H7 (cell line): ENCODE data around the gene HERC3. TPM values are rescaled to one million over a fixed set of nuclear protein-coding genes. Genes with fewer than 3 reads are reported as not detected.

Experiments
- DNase-seq: peaks from one replicate; pipeline ENCODE4 v3.0.0; 2012
- H3K27me3 ChIP-seq: 2 replicates; pipeline ENCODE4 v1.6.0; 2011; ENCODE audit warnings: mild to moderate bottlenecking, low read length; ENCODE audit not compliant: control insufficient read depth, insufficient read depth
- H3K36me3 ChIP-seq: replicated peaks from 2 replicates; pipeline ENCODE4 v1.5.1; 2011; ENCODE audit warnings: low read length; ENCODE audit not compliant: control insufficient read depth, insufficient read depth
- H3K4me3 ChIP-seq: 2 replicates; pipeline ENCODE4 v1.5.1; 2011; ENCODE audit warnings: low read depth, mild to moderate bottlenecking, control low read depth, low read length, moderate library complexity; ENCODE audit not compliant: insufficient read depth
- total RNA-seq: library from RNA; depleted of rRNA; stranded (reverse); fragments of >200 nt; shearing (Covaris generic); gene quantifications from 2 replicates; pipeline ENCODE4 v1.2.3, GENCODE V29; 2014

HERC3 gene
- total RNA-seq, 1 experiment from 2014 or later = 2.0 TPM

- Histone ChIP-seq H3K27me3 (no peaks in the 10 kb centered on the region; the same call in 1 of the 2 replicates), H3K4me3 (no peak overlapping the region), H3K36me3 (no peaks in the 10 kb centered on the region)
- no peak for DNase-seq
These were observed 110.5 kb downstream of the HERC3 start for GRCh38 chr4:88702782-88703181.

GRCh38 chr4:88705223-88705622, 112.9 kb downstream of the HERC3 start:
- no peak overlapping the region for H3K4me3 ChIP-seq
- no peaks in the 10 kb centered on the region for H3K27me3 ChIP-seq
- DNase-seq = no peak
- no peaks in the 10 kb centered on the region for H3K36me3 ChIP-seq

- DNase-seq = no peak
- Histone ChIP-seq H3K4me3 (no peak overlapping the region), H3K27me3 (no peaks in the 10 kb centered on the region), H3K36me3 (no peaks in the 10 kb centered on the region)
These were observed 113.7 kb downstream of the HERC3 start for GRCh38 chr4:88705805-88706492.

- H3K36me3 ChIP-seq = no peaks in the 10 kb centered on the region
- no peak overlapping the region for H3K4me3 ChIP-seq
- peak; percentile 33 for DNase-seq
- no peaks in the 10 kb centered on the region for H3K27me3 ChIP-seq
These were observed 114.3 kb downstream of the HERC3 start for GRCh38 chr4:88706574-88706973.

- no peaks in the 10 kb centered on the region for H3K36me3 ChIP-seq
- no peak for DNase-seq
- H3K27me3 ChIP-seq = no peaks in the 10 kb centered on the region
- H3K4me3 ChIP-seq = no peak overlapping the region
These were observed 117.7 kb downstream of the HERC3 start for GRCh38 chr4:88709989-88710388.

- DNase-seq = no peak
These were observed 121.5 kb downstream of the HERC3 start for GRCh38 chr4:88713782-88714181.

GRCh38 chr4:88718098-88718497, 125.8 kb downstream of the HERC3 start:
- no peak for DNase-seq
- H3K27me3 ChIP-seq = no peaks in the 10 kb centered on the region
- H3K4me3 ChIP-seq = no peak overlapping the region
- H3K36me3 ChIP-seq = no peaks in the 10 kb centered on the region

More at GRCh38 chr4:88713782-88714181, 121.5 kb downstream of the HERC3 start:
- Histone ChIP-seq H3K4me3 (no peak overlapping the region), H3K36me3 (no peaks in the 10 kb centered on the region), H3K27me3 (no peaks in the 10 kb centered on the region)

- H3K4me3 ChIP-seq = no peak overlapping the region
- H3K36me3 ChIP-seq = no peaks in the 10 kb centered on the region
- H3K27me3 ChIP-seq = no peaks in the 10 kb centered on the region
- DNase-seq = no peak
These were observed 127.1 kb downstream of the HERC3 start for GRCh38 chr4:88719381-88719780.

- Histone ChIP-seq H3K4me3 (no peak overlapping the region), H3K36me3 (no peaks in the 10 kb centered on the region), H3K27me3 (no peaks in the 10 kb centered on the region)
- DNase-seq = no peak
These were observed 128.5 kb downstream of the HERC3 start for GRCh38 chr4:88720451-88721428.

GRCh38 chr4:88722276-88722780, 130.0 kb downstream of the HERC3 start:
- DNase-seq = no peak
- Histone ChIP-seq H3K36me3 (no peaks in the 10 kb centered on the region), H3K4me3 (no peak overlapping the region), H3K27me3 (no peaks in the 10 kb centered on the region)

- H3K4me3 ChIP-seq = no peak overlapping the region
- no peak for DNase-seq
- H3K36me3 ChIP-seq = no peaks in the 10 kb centered on the region
- H3K27me3 ChIP-seq = no peaks in the 10 kb centered on the region
These were observed 130.5 kb downstream of the HERC3 start for GRCh38 chr4:88722828-88723227.

- no peak overlapping the region for H3K4me3 ChIP-seq
- H3K27me3 ChIP-seq = no peaks in the 10 kb centered on the region
- no peak for DNase-seq
- no peaks in the 10 kb centered on the region for H3K36me3 ChIP-seq
These were observed 132.1 kb downstream of the HERC3 start for GRCh38 chr4:88724406-88724805.

- no peaks in the 10 kb centered on the region for H3K27me3 ChIP-seq
- no peak overlapping the region for H3K4me3 ChIP-seq
- H3K36me3 ChIP-seq = no peaks in the 10 kb centered on the region
- no peak for DNase-seq
These were observed 132.9 kb downstream of the HERC3 start for GRCh38 chr4:88725143-88725542.

GRCh38 chr4:88725986-88726385, 133.7 kb downstream of the HERC3 start:
- H3K27me3 ChIP-seq = no peaks in the 10 kb centered on the region
- no peak overlapping the region for H3K4me3 ChIP-seq
- H3K36me3 ChIP-seq = no peaks in the 10 kb centered on the region; the same call in 1 of the 2 replicates
- no peak for DNase-seq

- no peak for DNase-seq
- H3K36me3 ChIP-seq = no peaks in the 10 kb centered on the region; the same call in 1 of the 2 replicates
- H3K4me3 ChIP-seq = no peak overlapping the region
- no peaks in the 10 kb centered on the region for H3K27me3 ChIP-seq
These were observed 135.9 kb downstream of the HERC3 start for GRCh38 chr4:88728146-88728545.
